Karpas-422 (cell line): ENCODE measurements around the gene AAMP. TPM values are rescaled to one million over a fixed set of nuclear protein-coding genes. Genes with fewer than 3 reads are reported as not detected.
A peak's percentile ranks its signal among the peaks of the same experiment; 100 is the strongest.

ENCODE experiments used
- DNase-seq: peaks from one replicate; pipeline ENCODE4 v3.0.0-alpha.2; 2015
- H2AFZ ChIP-seq: fragments of 200-600 bp; sonication (generic); 2 replicates; pipeline ENCODE4 v1.6.1; 2014; ENCODE audit warnings: antibody characterized with exemption, low read length, mixed read lengths
- H3K27ac ChIP-seq: fragments of 200-600 bp; sonication (generic); 2 replicates; pipeline ENCODE4 v1.5.1; 2014; ENCODE audit warnings: mild to moderate bottlenecking, low read length, moderate library complexity
- H3K27me3 ChIP-seq: fragments of 200-600 bp; sonication (generic); 2 replicates; pipeline ENCODE4 v1.6.1; 2014; ENCODE audit warnings: low read length, mixed read lengths
- H3K36me3 ChIP-seq: fragments of 200-600 bp; sonication (generic); 2 replicates; pipeline ENCODE4 v1.6.1; 2014; ENCODE audit warnings: low read length, mixed read lengths; ENCODE audit not compliant: insufficient read depth
- H3K4me1 ChIP-seq: fragments of 200-600 bp; sonication (generic); 2 replicates; pipeline ENCODE4 v1.6.1; 2014; ENCODE audit warnings: mild to moderate bottlenecking, low read length, mixed read lengths
- H3K4me2 ChIP-seq: fragments of 200-600 bp; sonication (generic); 2 replicates; pipeline ENCODE4 v1.6.1; 2014; ENCODE audit warnings: low read length, low read depth, mild to moderate bottlenecking; ENCODE audit not compliant: poor library complexity, severe bottlenecking
- H3K4me3 ChIP-seq: fragments of 200-600 bp; sonication (generic); 2 replicates; pipeline ENCODE4 v1.5.1; 2014; ENCODE audit warnings: mild to moderate bottlenecking, antibody characterized with exemption, low read length, mixed read lengths
- H3K79me2 ChIP-seq: fragments of 200-600 bp; sonication (generic); 2 replicates; pipeline ENCODE4 v1.6.1; 2014; ENCODE audit warnings: mild to moderate bottlenecking, low read length, mixed read lengths
- H3K9ac ChIP-seq: fragments of 200-600 bp; sonication (generic); 2 replicates; pipeline ENCODE4 v1.6.0; 2014; ENCODE audit warnings: low read length
- H3K9me2 ChIP-seq: fragments of 200-600 bp; sonication (generic), shearing (Covaris generic); replicated peaks from 2 replicates; pipeline ENCODE4 v1.6.0; 2014; ENCODE audit warnings: mild to moderate bottlenecking, low read length, moderate library complexity; ENCODE audit not compliant: insufficient read depth
- H3K9me3 ChIP-seq: fragments of 300-700, 200-600 bp; sonication (generic); 2 replicates; pipeline ENCODE4 v1.6.1; 2014; ENCODE audit warnings: low read length, mixed read lengths
- H4K20me1 ChIP-seq: fragments of 200-600 bp; sonication (generic); 2 replicates; pipeline ENCODE4 v1.6.1; 2014; ENCODE audit warnings: mild to moderate bottlenecking, antibody characterized with exemption, low read length, low read depth; ENCODE audit not compliant: insufficient read depth
- total RNA-seq: library from RNA; depleted of rRNA; stranded (reverse); fragments of >200 nt; shearing (Covaris generic); gene quantifications from 2 replicates; pipeline ENCODE4 v1.2.3, GENCODE V29; 2014; ENCODE audit warnings: low replicate concordance

AAMP gene
- total RNA-seq, 1 experiment from 2014 or later: 77.6 TPM

GRCh38 chr2:218261423-218262236 lies 8.3 kb downstream of the AAMP start:
- H3K27me3 ChIP-seq: no peaks in the 10 kb centered on the region
- peak overlapping the region; percentile 6 for H3K4me2 ChIP-seq
- H3K4me1 ChIP-seq: peaks cover 29% of the 10 kb centered on the region
- H3K4me3 ChIP-seq: no peak overlapping the region
- H3K36me3 ChIP-seq: peaks cover 3% of the 10 kb centered on the region; the same call in 1 of the 2 replicates
- no peaks in the 10 kb centered on the region for H3K9me2 ChIP-seq
- no peaks in the 10 kb centered on the region for H4K20me1 ChIP-seq
- H3K9me3 ChIP-seq: no peaks in the 10 kb centered on the region
- H3K9ac ChIP-seq: no peak overlapping the region
- H3K79me2 ChIP-seq: no peaks in the 10 kb centered on the region
- peak overlapping the region; percentile 32; the same call in 1 of the 2 replicates for H3K27ac ChIP-seq
- DNase-seq: peak; percentile 65
- no peak overlapping the region for H2AFZ ChIP-seq

DNA sequence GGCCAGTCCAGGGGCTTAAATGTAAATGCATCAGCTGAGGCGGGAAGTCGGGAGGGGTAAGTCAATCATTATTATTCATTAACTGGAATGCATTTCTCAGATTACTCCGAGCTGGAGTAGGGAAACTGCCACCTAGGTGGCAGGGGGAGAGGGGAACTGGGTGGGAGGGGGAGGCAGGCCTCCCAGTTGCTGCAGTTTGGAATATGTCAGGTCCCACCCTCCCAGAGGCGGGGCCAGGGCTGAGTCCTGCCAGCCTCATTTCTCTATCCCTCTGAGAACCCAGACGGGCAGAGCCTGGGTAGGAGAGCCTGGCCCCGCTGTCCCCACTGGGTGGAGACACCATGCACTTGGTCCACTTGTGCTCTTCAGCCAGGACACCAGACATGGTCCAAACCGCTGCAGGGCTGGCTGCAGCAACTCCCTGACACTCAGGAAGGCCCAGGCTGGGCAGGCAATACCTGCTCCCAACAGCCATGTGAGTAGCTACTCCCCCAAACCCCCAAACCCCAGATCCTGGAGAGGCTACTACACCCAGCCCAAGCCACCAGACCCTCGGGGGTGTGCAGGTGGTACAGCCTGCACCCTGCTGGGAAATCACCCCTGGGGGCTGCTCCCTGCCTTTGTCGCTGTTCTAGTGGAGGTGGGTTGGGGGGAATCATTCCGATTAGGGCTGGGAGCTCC lies 9.1 kb downstream of the AAMP start, which contains the start of gene GPBAR1:
GPBAR1 (plus strand) TSS at position 274 of the 681 bp plus-strand sequence. CDS start 1,710 bp downstream, outside the sequence.
- no peak within 1 kb of the TSS for H3K4me3 ChIP-seq
- peak within 1 kb of the TSS; percentile 6 for H3K4me2 ChIP-seq
- peak within 1 kb of the TSS; percentile 32; the same call in 1 of the 2 replicates for H3K27ac ChIP-seq
- H3K9me2 ChIP-seq: no peaks in the 10 kb centered on the region
- H3K4me1 ChIP-seq: peaks cover 30% of the 10 kb centered on the region
- no peaks in the 10 kb centered on the region for H3K9me3 ChIP-seq
- H3K9ac ChIP-seq: no peak within 1 kb of the TSS
- H3K36me3 ChIP-seq: peaks cover 3% of the 10 kb centered on the region; the same call in 1 of the 2 replicates
- no peaks in the 10 kb centered on the region for H3K27me3 ChIP-seq
- H2AFZ ChIP-seq: no peak within 1 kb of the TSS
- DNase-seq: no peak
- no peaks in the 10 kb centered on the region for H3K79me2 ChIP-seq
- no peaks in the 10 kb centered on the region for H4K20me1 ChIP-seq

GRCh38 chr2:218260166-218260565 lies 9.8 kb downstream of the AAMP start:
- Histone ChIP-seq H4K20me1 (no peaks in the 10 kb centered on the region), H3K27ac (no peak overlapping the region), H3K36me3 (peaks cover 9% of the 10 kb centered on the region; the same call in 1 of the 2 replicates), H3K9me2 (no peaks in the 10 kb centered on the region), H3K4me2 (no peak overlapping the region), H3K4me1 (peaks cover 30% of the 10 kb centered on the region), H3K9me3 (no peaks in the 10 kb centered on the region), H3K79me2 (no peaks in the 10 kb centered on the region), H3K4me3 (no peak overlapping the region), H2AFZ (no peak overlapping the region), H3K27me3 (no peaks in the 10 kb centered on the region), H3K9ac (no peak overlapping the region)
- DNase-seq: no peak

GRCh38 chr2:218259099-218259961 lies 10.6 kb downstream of the AAMP start:
- Histone ChIP-seq H3K4me2 (no peak overlapping the region), H3K4me3 (no peak overlapping the region), H3K9ac (no peak overlapping the region), H3K9me3 (no peaks in the 10 kb centered on the region), H3K4me1 (peaks cover 30% of the 10 kb centered on the region), H3K27me3 (no peaks in the 10 kb centered on the region), H2AFZ (no peak overlapping the region), H3K9me2 (no peaks in the 10 kb centered on the region), H3K79me2 (no peaks in the 10 kb centered on the region), H3K36me3 (peaks cover 9% of the 10 kb centered on the region; the same call in 1 of the 2 replicates), H4K20me1 (no peaks in the 10 kb centered on the region), H3K27ac (no peak overlapping the region)
- DNase-seq: no peak

DNA sequence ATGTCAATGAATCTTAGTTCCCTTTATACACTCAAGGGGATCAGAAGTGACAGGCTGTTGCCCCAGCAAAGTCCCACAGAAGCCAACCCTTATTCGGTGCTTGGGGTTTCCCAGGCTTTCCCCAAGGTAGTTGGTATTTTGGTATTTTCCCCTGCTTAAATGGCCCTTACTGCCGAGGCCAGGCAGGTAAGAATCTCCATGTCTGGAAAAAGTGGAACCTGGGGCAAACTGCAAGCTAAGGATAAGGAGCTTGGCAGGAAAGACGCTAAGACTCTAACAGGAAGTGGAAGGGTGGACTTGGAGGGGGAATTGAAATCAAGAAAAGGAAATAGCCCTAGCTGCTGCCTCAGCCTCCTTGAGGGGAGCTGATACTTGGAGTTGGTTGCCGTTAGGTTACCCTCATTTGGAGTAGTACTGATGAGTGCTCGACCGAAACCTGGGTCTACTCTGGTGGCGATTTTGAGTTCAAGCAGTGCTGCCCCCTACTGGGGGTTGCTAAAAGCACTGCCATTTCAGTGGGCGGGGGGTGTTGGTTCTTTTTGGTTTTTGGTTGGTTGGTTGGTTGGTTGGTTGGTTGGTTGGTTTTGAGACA lies 12.5 kb downstream of the AAMP start:
- H3K9me2 ChIP-seq: no peaks in the 10 kb centered on the region
- H3K9me3 ChIP-seq: no peaks in the 10 kb centered on the region
- DNase-seq: peak; percentile 93
- H3K4me2 ChIP-seq: peak overlapping the region; percentile 35
- H4K20me1 ChIP-seq: no peaks in the 10 kb centered on the region
- peak overlapping the region; percentile 77 for H3K27ac ChIP-seq
- H3K9ac ChIP-seq: no peak overlapping the region
- H3K4me3 ChIP-seq: no peak overlapping the region
- no peak overlapping the region for H2AFZ ChIP-seq
- peaks cover 26% of the 10 kb centered on the region; the same call in 1 of the 2 replicates for H3K36me3 ChIP-seq
- H3K4me1 ChIP-seq: peaks cover 30% of the 10 kb centered on the region
- no peaks in the 10 kb centered on the region for H3K79me2 ChIP-seq
- no peaks in the 10 kb centered on the region for H3K27me3 ChIP-seq

DNA sequence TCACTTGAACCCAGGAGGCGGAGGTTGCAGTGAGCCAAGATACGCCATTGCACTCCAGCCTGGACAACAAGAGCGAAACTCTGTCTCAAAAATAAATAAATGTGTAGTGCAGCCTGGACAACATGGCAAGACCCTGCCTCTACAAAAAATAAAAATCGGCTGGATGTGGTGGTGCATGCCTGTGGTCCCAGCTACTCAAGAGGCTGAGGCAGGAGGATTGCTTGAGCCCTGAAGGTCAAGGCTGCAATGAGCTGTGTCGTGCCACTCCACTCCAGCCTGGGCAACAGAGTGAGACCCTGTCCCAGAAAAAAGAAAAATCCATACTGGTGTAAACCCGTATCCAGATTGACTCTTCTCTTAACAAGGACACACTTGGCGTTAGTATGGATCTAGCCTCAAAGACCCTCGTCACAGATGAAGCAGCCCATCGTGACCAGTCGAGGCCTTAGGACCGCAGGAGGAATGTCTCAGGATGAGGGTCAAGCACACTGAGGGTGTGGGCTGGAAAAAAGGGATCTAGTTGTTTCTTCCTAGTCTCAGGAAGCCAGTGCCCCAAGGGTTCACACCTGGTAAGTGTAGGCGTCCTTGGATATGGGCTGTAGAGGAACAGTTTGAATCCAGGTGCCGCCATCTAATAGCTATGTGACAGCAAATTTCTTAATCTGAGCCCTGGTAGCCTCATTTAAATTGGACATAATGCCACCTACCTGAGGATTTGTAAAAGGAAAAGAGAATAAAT lies 13.2 kb downstream of the AAMP start:
- Histone ChIP-seq H3K36me3 (peaks cover 26% of the 10 kb centered on the region; the same call in 1 of the 2 replicates), H3K4me2 (peak overlapping the region; percentile 35), H3K9ac (no peak overlapping the region), H4K20me1 (no peaks in the 10 kb centered on the region), H2AFZ (no peak overlapping the region), H3K4me1 (peaks cover 25% of the 10 kb centered on the region), H3K27ac (peak overlapping the region; percentile 77), H3K79me2 (no peaks in the 10 kb centered on the region), H3K9me3 (no peaks in the 10 kb centered on the region), H3K27me3 (no peaks in the 10 kb centered on the region), H3K9me2 (no peaks in the 10 kb centered on the region), H3K4me3 (no peak overlapping the region)
- DNase-seq: no peak

DNA sequence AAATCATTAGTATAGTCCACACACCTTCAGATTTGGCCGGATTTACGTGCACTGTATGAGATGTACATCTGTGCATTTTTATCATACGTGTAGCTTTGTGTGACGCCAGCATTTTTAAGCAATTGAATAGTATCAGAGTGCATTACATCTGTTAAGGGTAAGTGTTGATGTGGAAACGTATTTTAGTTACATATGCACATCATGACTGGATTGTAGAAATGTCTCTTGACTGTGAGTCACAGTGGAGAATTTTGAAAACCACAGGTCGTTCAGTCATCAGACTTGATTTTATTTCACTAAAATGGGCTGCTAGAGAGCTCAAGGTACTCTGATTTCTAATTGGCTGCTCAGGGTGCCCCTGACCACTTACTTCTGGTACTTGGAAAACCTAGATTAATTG lies 14.5 kb downstream of the AAMP start:
- DNase-seq: no peak
- H3K9me2 ChIP-seq: no peaks in the 10 kb centered on the region
- H4K20me1 ChIP-seq: no peaks in the 10 kb centered on the region
- no peak overlapping the region for H3K27ac ChIP-seq
- no peaks in the 10 kb centered on the region for H3K9me3 ChIP-seq
- H3K36me3 ChIP-seq: peaks cover 26% of the 10 kb centered on the region; the same call in 1 of the 2 replicates
- H3K4me1 ChIP-seq: peaks cover 15% of the 10 kb centered on the region
- no peak overlapping the region for H2AFZ ChIP-seq
- H3K27me3 ChIP-seq: no peaks in the 10 kb centered on the region
- no peak overlapping the region for H3K4me3 ChIP-seq
- no peaks in the 10 kb centered on the region for H3K79me2 ChIP-seq
- H3K4me2 ChIP-seq: no peak overlapping the region
- no peak overlapping the region for H3K9ac ChIP-seq
